GM13976 (cell line): Measurements from ENCODE around the gene ALB.
A peak's percentile ranks its signal among the peaks of the same experiment; 100 is the strongest.

ENCODE experiments used
- DNase-seq: peaks from one replicate; pipeline ENCODE4 v3.0.0; 2012; ENCODE audit warnings: low spot score
- CTCF ChIP-seq: IDR thresholded peaks from 2 replicates; pipeline ENCODE4 v1.5.1; 2012; ENCODE audit warnings: borderline replicate concordance, mild to moderate bottlenecking; ENCODE audit not compliant: insufficient read depth; ENCODE audit errors: extremely low read depth, missing control alignments, control extremely low read depth
- in situ Hi-C: fragments of 300-500 bp; cut with MboI; formaldehyde crosslinking; loops from one replicate; pipeline ENCODE4 v1.12.0; 2022; ENCODE audit warnings: low sequenced_read_pairs, mixed read lengths, inconsistent platforms; ENCODE audit not compliant: unreplicated experiment

The ALB gene

GRCh38 chr4:73434311-73434710, 30.2 kb downstream of the ALB start:
- DNase-seq: peak; percentile 16
- peak; percentile 17 for TF ChIP-seq CTCF
- in situ Hi-C loops: no loop called here

- in situ Hi-C loops: no loop called here
- DNase-seq: no peak
- TF ChIP-seq CTCF: no peak
Observed at GRCh38 chr4:73435984-73436383, 31.9 kb downstream of the ALB start, which contains the start of gene AFP. Gene AFP (plus strand): TSS chr4:73436221. CDS start chr4:73436263, 42 bp downstream.

- in situ Hi-C loops: no loop called here
- no peak for DNase-seq
- no peak for TF ChIP-seq CTCF
Observed at GRCh38 chr4:73436674-73437557, 32.8 kb downstream of the ALB start.

- in situ Hi-C loops: no loop called here
- no peak for TF ChIP-seq CTCF
- DNase-seq: no peak
Observed at GRCh38 chr4:73437558-73437956, 33.5 kb downstream of the ALB start.

- in situ Hi-C loops: no loop called here
- no peak for TF ChIP-seq CTCF
- DNase-seq: no peak
Observed at GRCh38 chr4:73438048-73438447, 34.0 kb downstream of the ALB start.

- in situ Hi-C loops: no loop called here
- DNase-seq: no peak
- no peak for TF ChIP-seq CTCF
Observed at GRCh38 chr4:73438582-73439215, 34.6 kb downstream of the ALB start.
